Osteoblast (primary cell): ENCODE results near the gene NFYA. TPM values are rescaled to one million over a fixed set of nuclear protein-coding genes. Genes with fewer than 3 reads are reported as not detected.

Experiments
- DNase-seq: peaks from one replicate; pipeline ENCODE4 v3.0.0; 2011; ENCODE audit warnings: low spot score, mixed read lengths; ENCODE audit not compliant: insufficient read length; ENCODE audit errors: missing footprints
- H2AFZ ChIP-seq: 2 replicates; pipeline ENCODE4 v1.6.0; 2011; ENCODE audit warnings: mild to moderate bottlenecking, low read length
- H3K27ac ChIP-seq: 2 replicates; pipeline ENCODE4 v1.5.1; 2011; ENCODE audit warnings: mild to moderate bottlenecking, low read depth, low read length, moderate library complexity
- H3K27me3 ChIP-seq: 2 replicates; pipeline ENCODE4 v1.6.0; 2012; ENCODE audit warnings: mild to moderate bottlenecking, control low read depth, inconsistent platforms, low read length, moderate library complexity; ENCODE audit not compliant: insufficient read depth
- H3K36me3 ChIP-seq: 2 replicates; pipeline ENCODE4 v1.5.1; 2011; ENCODE audit warnings: mild to moderate bottlenecking, low read length, control low read depth, moderate library complexity; ENCODE audit not compliant: insufficient read depth
- H3K4me1 ChIP-seq: 2 replicates; pipeline ENCODE4 v1.5.1; 2011; ENCODE audit warnings: mild to moderate bottlenecking, low read length, control low read depth, moderate library complexity; ENCODE audit not compliant: insufficient read depth
- H3K4me2 ChIP-seq: 2 replicates; pipeline ENCODE4 v1.6.0; 2011; ENCODE audit warnings: mild to moderate bottlenecking, low read length; ENCODE audit not compliant: insufficient read depth
- H3K4me3 ChIP-seq: fragments of 200-600 bp; sonication (generic); 3 replicates; pipeline ENCODE4 v1.5.1; 2012; ENCODE audit warnings: mild to moderate bottlenecking, low read length, inconsistent platforms; ENCODE audit not compliant: insufficient read depth
- H3K79me2 ChIP-seq: 2 replicates; pipeline ENCODE4 v1.6.0; 2012; ENCODE audit warnings: mild to moderate bottlenecking, low read length, control low read depth, inconsistent platforms; ENCODE audit not compliant: insufficient read depth
- H3K9me3 ChIP-seq: 2 replicates; pipeline ENCODE4 v1.5.1; 2011; ENCODE audit warnings: low read depth, low read length, control low read depth
- H4K20me1 ChIP-seq: 2 replicates; pipeline ENCODE4 v1.6.0; 2012; ENCODE audit warnings: mild to moderate bottlenecking, low read length, control low read depth; ENCODE audit not compliant: insufficient read depth
- total RNA-seq: library from RNA; depleted of rRNA; stranded (reverse); fragments of >200 nt; gene quantifications from 2 replicates; pipeline ENCODE4 v1.2.3, GENCODE V29; 2012
- TF ChIP-seq, protein P1 (sequence below): IDR thresholded peaks from 2 replicates; pipeline ENCODE4 v1.5.1; 2011; ENCODE audit warnings: mild to moderate bottlenecking, low read depth, low read length, moderate library complexity; ENCODE audit errors: extremely low read depth

The NFYA gene
- total RNA-seq, 1 donor, result 8.0 TPM

DNA sequence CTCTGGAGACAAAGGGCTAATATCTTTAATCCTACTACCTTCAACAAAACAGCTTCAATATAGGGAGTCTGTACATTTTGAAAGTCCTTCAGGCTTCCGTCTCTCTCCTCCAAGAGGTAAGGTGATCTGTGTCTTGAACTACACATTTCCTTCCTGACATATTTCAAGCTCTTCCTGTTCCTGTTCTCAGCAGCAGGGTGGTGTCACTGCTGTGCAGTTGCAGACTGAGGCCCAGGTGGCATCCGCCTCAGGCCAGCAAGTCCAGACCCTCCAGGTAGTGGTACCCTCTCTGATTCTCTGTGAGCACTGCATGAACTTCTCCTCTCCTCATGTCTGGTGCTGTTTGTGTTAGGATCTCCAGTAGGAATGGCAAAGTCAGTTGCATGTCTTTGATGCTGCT, 7.8 kb downstream of the NFYA start:
- peaks cover 70% of the 10 kb centered on the region for H3K79me2 ChIP-seq
- peaks cover 18% of the 10 kb centered on the region for H3K36me3 ChIP-seq
- H2AFZ ChIP-seq, result no peak overlapping the region
- DNase-seq, result no peak
- H3K4me1 ChIP-seq, result no peaks in the 10 kb centered on the region
- TF ChIP-seq, protein P1, sequence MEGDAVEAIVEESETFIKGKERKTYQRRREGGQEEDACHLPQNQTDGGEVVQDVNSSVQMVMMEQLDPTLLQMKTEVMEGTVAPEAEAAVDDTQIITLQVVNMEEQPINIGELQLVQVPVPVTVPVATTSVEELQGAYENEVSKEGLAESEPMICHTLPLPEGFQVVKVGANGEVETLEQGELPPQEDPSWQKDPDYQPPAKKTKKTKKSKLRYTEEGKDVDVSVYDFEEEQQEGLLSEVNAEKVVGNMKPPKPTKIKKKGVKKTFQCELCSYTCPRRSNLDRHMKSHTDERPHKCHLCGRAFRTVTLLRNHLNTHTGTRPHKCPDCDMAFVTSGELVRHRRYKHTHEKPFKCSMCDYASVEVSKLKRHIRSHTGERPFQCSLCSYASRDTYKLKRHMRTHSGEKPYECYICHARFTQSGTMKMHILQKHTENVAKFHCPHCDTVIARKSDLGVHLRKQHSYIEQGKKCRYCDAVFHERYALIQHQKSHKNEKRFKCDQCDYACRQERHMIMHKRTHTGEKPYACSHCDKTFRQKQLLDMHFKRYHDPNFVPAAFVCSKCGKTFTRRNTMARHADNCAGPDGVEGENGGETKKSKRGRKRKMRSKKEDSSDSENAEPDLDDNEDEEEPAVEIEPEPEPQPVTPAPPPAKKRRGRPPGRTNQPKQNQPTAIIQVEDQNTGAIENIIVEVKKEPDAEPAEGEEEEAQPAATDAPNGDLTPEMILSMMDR, result no peak
- no peak overlapping the region for H3K27ac ChIP-seq
- H4K20me1 ChIP-seq, result no peaks in the 10 kb centered on the region
- H3K27me3 ChIP-seq, result no peaks in the 10 kb centered on the region
- no peaks in the 10 kb centered on the region for H3K9me3 ChIP-seq
- H3K4me3 ChIP-seq, result no peak overlapping the region
- H3K4me2 ChIP-seq, result no peak overlapping the region

DNA sequence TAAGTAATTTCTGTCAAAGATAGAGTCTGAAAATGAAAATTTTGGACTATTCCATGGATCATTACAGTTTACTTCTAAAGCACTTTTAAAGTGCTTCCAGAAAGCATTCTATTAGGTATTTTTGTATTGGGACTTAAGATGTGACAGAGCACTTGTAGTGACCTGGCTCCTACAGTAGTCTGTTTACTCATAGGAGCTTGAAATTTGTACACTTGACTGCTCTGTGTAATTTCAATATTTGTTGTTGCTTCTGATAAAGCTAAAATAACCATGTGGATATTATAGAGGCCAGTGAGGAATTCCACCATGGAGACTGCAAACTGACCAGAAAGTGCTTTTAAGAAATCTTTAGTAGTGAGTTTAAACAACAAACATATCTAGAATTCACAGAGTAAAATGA, 10.3 kb downstream of the NFYA start:
- no peak overlapping the region for H3K4me2 ChIP-seq
- no peak for DNase-seq
- H3K4me1 ChIP-seq, result no peaks in the 10 kb centered on the region
- H3K27me3 ChIP-seq, result no peaks in the 10 kb centered on the region
- H3K27ac ChIP-seq, result no peak overlapping the region
- peaks cover 18% of the 10 kb centered on the region for H3K36me3 ChIP-seq
- H3K4me3 ChIP-seq, result no peak overlapping the region
- H3K79me2 ChIP-seq, result peaks cover 49% of the 10 kb centered on the region
- TF ChIP-seq, protein P1, result no peak
- H3K9me3 ChIP-seq, result no peaks in the 10 kb centered on the region
- H4K20me1 ChIP-seq, result no peaks in the 10 kb centered on the region
- no peak overlapping the region for H2AFZ ChIP-seq

DNA sequence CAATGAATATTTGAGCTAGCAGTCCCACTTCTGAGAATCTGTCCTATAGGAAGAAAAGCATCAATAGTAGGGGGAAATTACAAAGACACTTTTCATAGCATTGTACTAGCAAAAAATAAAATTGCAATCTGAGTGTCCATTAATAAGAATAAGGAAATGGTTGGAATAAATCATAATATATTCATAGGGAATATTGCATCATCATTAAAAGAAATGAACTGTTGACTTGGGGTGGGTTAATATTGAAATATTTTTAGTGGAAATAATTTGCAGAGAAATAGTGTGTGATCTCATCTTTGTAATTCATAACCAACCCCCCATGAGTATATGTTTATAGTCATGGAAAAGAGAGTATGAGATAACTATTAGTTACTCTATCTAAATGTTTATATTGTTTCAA, 12.4 kb downstream of the NFYA start:
- DNase-seq, result no peak
- H3K36me3 ChIP-seq, result peaks cover 21% of the 10 kb centered on the region

DNA sequence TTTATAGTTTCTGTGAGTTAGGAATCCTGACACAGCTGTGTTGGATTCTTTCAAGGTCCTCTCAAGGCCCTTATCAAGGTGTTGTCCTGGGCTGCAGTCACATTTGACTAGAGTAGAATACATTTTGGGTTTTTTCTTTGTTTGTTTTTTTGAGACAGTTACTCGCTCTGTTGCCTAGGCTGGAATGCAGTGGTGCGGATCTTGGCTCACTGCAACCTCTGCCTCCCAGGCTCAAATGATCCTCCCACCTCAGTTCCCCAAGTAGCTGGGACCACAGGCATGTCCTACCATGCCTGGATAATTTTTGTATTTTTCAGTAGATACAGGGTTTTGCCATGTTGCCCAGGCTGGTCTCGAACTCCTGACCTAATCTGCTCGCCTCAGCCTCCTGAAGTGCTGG, 15.7 kb downstream of the NFYA start:
- H3K27ac ChIP-seq, result peak overlapping the region; percentile 11
- H3K4me1 ChIP-seq, result no peaks in the 10 kb centered on the region
- H3K4me3 ChIP-seq, result no peak overlapping the region
- no peak overlapping the region for H3K4me2 ChIP-seq
- no peak for DNase-seq
- TF ChIP-seq, protein P1, result no peak
- H3K27me3 ChIP-seq, result no peaks in the 10 kb centered on the region
- H4K20me1 ChIP-seq, result no peaks in the 10 kb centered on the region
- no peaks in the 10 kb centered on the region for H3K9me3 ChIP-seq
- no peak overlapping the region for H2AFZ ChIP-seq
- H3K36me3 ChIP-seq, result peaks cover 43% of the 10 kb centered on the region
- H3K79me2 ChIP-seq, result peaks cover 5% of the 10 kb centered on the region

More for the DNA sequence above, 12.4 kb downstream of the NFYA start:
- TF ChIP-seq, protein P1, result no peak
- no peak overlapping the region for H3K4me2 ChIP-seq
- H3K27ac ChIP-seq, result no peak overlapping the region
- no peak overlapping the region for H2AFZ ChIP-seq
- H3K4me1 ChIP-seq, result no peaks in the 10 kb centered on the region
- H4K20me1 ChIP-seq, result no peaks in the 10 kb centered on the region
- H3K79me2 ChIP-seq, result peaks cover 29% of the 10 kb centered on the region
- H3K4me3 ChIP-seq, result no peak overlapping the region
- no peaks in the 10 kb centered on the region for H3K27me3 ChIP-seq
- H3K9me3 ChIP-seq, result no peaks in the 10 kb centered on the region
